NT2/D1 (cell line): ENCODE data around the gene PLEKHG7.

Source experiments
- SUZ12 ChIP-seq: IDR thresholded peaks from 2 replicates; pipeline ENCODE4 v1.6.1; 2011; ENCODE audit not compliant: insufficient read length, insufficient read depth; ENCODE audit errors: extremely low read depth
- YY1 ChIP-seq: IDR thresholded peaks from 2 replicates; pipeline ENCODE4 v1.6.1; 2011; ENCODE audit not compliant: insufficient read length, insufficient read depth
- ZNF274 ChIP-seq: IDR thresholded peaks from 2 replicates; pipeline ENCODE4 v1.6.1; 2011; ENCODE audit warnings: mild to moderate bottlenecking, low read depth, low read length

DNA sequence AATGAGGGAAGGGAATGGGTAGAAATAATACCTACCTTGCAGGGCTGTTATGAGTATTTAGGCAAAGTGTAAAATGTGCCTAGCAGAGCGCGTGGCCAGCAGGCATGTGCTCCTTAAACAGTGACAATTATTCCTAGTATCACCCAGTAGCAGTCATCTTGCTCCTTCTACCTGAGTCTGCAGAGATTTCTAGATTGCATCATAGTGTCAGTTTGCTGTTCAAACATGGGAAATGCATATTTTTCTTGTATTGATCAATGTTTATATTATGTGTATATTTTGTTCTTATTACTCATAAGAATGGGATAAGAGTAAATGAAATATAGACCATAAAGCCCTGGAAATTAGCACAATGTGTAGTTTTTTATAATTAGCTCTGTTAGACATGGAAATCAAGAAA is 37.3 kb upstream of the PLEKHG7 start:
- no peak for TF ChIP-seq SUZ12
- TF ChIP-seq ZNF274 = no peak
- no peak for TF ChIP-seq YY1
